AG09309 (cell line): ENCODE measurements around the gene CEP55.

Source experiments
- DNase-seq: peaks from one replicate; pipeline ENCODE4 v3.0.0-alpha.2; 2010; ENCODE audit warnings: low read depth
- H3K4me3 ChIP-seq: 2 replicates; pipeline ENCODE4 v1.5.1; 2011; ENCODE audit warnings: mild to moderate bottlenecking, low read depth, low read length, moderate library complexity; ENCODE audit not compliant: control insufficient read depth
- TF ChIP-seq, protein P1 (sequence below): IDR thresholded peaks from 2 replicates; pipeline ENCODE4 v1.5.1; 2011; ENCODE audit warnings: mild to moderate bottlenecking, low read depth, low read length, inconsistent platforms; ENCODE audit not compliant: insufficient read depth, control insufficient read depth; ENCODE audit errors: missing control alignments

Gene CEP55

GRCh38 chr10:93468461-93469213, 27.8 kb upstream of the CEP55 start:
- no peak for DNase-seq

GRCh38 chr10:93469454-93469853, 27.0 kb upstream of the CEP55 start:
- DNase-seq = no peak
- H3K4me3 ChIP-seq = no peak overlapping the region
- TF ChIP-seq, protein P1, sequence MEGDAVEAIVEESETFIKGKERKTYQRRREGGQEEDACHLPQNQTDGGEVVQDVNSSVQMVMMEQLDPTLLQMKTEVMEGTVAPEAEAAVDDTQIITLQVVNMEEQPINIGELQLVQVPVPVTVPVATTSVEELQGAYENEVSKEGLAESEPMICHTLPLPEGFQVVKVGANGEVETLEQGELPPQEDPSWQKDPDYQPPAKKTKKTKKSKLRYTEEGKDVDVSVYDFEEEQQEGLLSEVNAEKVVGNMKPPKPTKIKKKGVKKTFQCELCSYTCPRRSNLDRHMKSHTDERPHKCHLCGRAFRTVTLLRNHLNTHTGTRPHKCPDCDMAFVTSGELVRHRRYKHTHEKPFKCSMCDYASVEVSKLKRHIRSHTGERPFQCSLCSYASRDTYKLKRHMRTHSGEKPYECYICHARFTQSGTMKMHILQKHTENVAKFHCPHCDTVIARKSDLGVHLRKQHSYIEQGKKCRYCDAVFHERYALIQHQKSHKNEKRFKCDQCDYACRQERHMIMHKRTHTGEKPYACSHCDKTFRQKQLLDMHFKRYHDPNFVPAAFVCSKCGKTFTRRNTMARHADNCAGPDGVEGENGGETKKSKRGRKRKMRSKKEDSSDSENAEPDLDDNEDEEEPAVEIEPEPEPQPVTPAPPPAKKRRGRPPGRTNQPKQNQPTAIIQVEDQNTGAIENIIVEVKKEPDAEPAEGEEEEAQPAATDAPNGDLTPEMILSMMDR = no peak

More at GRCh38 chr10:93468461-93469213, 27.8 kb upstream of the CEP55 start:
- no peak overlapping the region for H3K4me3 ChIP-seq
- TF ChIP-seq, protein P1 = no peak

DNA sequence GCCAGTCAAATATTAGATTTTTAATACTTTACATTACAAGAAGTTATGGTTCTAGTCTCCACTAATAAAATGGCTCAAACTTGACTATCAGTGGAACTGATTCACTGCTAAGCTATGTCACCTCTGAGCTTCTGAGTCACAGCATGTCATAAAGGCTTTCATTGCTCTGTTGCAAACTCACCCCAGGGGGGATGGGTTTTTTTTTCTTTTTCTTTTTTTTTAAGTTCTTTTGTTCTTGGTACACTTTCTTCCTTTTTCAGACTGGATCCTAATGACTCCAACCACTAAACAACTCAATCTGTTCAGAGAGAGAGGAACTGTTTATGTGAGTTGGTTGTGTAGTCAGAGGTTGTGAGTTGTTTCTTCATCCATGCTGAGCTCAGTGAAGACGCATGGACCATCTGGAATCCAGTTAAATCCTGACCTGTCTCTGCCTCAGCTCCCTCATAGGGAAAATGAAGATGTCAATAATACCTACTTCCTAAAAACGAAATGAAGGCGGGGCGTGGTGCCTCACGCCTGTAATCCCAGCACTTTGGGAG, 25.2 kb upstream of the CEP55 start:
- no peak overlapping the region for H3K4me3 ChIP-seq
- TF ChIP-seq, protein P1 = no peak
- DNase-seq = peak; percentile 97

- TF ChIP-seq, protein P1 = no peak
- no peak for DNase-seq
- no peak overlapping the region for H3K4me3 ChIP-seq
These were observed 23.3 kb upstream of the CEP55 start for GRCh38 chr10:93473161-93473560.

DNA sequence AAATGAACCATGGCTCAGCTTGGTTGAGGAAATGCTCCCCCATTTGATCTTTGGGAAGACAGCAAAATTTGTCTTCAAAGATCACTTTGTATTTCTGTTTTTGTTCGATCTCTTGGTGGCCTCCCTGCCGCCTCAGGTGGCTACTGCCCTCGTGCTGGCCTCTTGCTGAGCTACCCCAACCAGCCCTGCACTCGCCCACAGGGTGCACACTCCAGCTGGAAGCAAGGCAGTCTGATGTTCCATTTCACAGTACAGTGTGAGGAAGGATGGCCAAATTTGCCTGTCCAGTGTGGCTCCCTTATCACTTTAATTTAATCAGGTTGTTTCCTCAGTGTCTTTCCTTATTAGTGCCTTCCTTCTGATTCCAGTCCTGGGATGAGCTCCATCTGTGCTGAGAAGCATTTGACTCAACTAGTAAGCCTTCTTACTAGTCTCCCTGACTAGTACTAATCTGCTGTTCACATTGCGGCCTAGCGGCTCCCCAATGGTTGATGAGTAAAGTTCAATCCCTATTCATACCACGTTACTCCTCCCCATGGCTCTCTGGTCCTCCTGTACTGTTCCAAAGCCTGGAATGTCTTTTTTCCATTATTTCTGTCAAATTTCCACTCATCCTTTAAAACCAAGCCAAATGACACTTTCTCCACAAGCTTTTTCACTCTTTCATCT, 22.5 kb upstream of the CEP55 start:
- DNase-seq = no peak
- TF ChIP-seq, protein P1 = no peak
- H3K4me3 ChIP-seq = no peak overlapping the region

- no peak overlapping the region for H3K4me3 ChIP-seq
- TF ChIP-seq, protein P1 = no peak
- no peak for DNase-seq
These were observed 21.2 kb upstream of the CEP55 start for GRCh38 chr10:93475227-93475626.
